DND-41 (cell line): ENCODE measurements around the gene ITIH5.

Experiments
- CTCF ChIP-seq: IDR thresholded peaks from 2 replicates; pipeline ENCODE4 v1.5.1; 2012; ENCODE audit warnings: borderline replicate concordance, low read length, moderate library complexity, mild to moderate bottlenecking; ENCODE audit not compliant: poor library complexity, severe bottlenecking; ENCODE audit errors: extremely low read depth
- EZH2 ChIP-seq: IDR thresholded peaks from 3 replicates; pipeline ENCODE4 v1.6.1; 2012; ENCODE audit warnings: borderline replicate concordance, low read depth, mild to moderate bottlenecking, moderate library complexity, low read length, inconsistent platforms; ENCODE audit not compliant: severe bottlenecking

- no peak for TF ChIP-seq CTCF
- TF ChIP-seq EZH2 = no peak
These were observed 31.2 kb downstream of the ITIH5 start for GRCh38 chr10:7635408-7636125.
